Cardiac muscle cell (in vitro differentiated cells and primary cell): ENCODE data around the gene ZFPM1. TPM values are rescaled to one million over a fixed set of nuclear protein-coding genes. Genes with fewer than 3 reads are reported as not detected.
"Not testable (repeated sequence)": the region's sequence is repeated elsewhere in the genome, so short reads cannot be mapped to it uniquely, and the experiment has no call there.

Experiments used
- DNase-seq, 2 donors: peaks; one replicate each; pipeline versions ENCODE4 v3.0.0 to v3.0.0-alpha.2; 2010 to 2017; ENCODE audit warnings: low read depth in 1 of 2, low spot score in 1 of 2
- H3K27ac ChIP-seq: fragments of 200-600 bp; sonication (generic); 2 replicates; pipeline ENCODE4 v1.5.1; 2016
- H3K27me3 ChIP-seq: fragments of 200-600 bp; sonication (generic); 2 replicates; pipeline ENCODE4 v1.6.0; 2016; ENCODE audit warnings: control low read depth
- H3K36me3 ChIP-seq: fragments of 200-600 bp; sonication (generic); 2 replicates; pipeline ENCODE4 v1.5.1; 2016; ENCODE audit warnings: control low read depth
- H3K4me1 ChIP-seq: fragments of 200-600 bp; sonication (generic); 2 replicates; pipeline ENCODE4 v1.8.1; 2017; ENCODE audit warnings: low read depth, mild to moderate bottlenecking, mixed run types
- H3K4me3 ChIP-seq: fragments of 200-600 bp; sonication (generic); 2 replicates; pipeline ENCODE4 v1.5.1; 2016; ENCODE audit warnings: mild to moderate bottlenecking
- H3K9me3 ChIP-seq: fragments of 200-600 bp; sonication (generic); 2 replicates; pipeline ENCODE4 v1.5.1; 2017; ENCODE audit warnings: low read depth, mild to moderate bottlenecking, control low read depth
- CTCF ChIP-seq: IDR thresholded peaks from 2 replicates; pipeline ENCODE4 v1.5.1; 2012; ENCODE audit warnings: low read depth, mild to moderate bottlenecking, low read length
- polyA plus RNA-seq: library from polyadenylated mRNA; unstranded; fragments of >200 nt; fragmentation: Nextera tagmentation; extraction: Ambion mirVana; gene quantifications from 2 replicates; pipeline ENCODE4 v1.2.1, GENCODE V29; 2016
- total RNA-seq: library from RNA; depleted of rRNA; stranded (reverse); fragments of >200 nt; gene quantifications from 2 replicates; pipeline ENCODE4 v1.2.3, GENCODE V29; 2016

The ZFPM1 gene
- total and polyA plus RNA-seq, 2 experiments from 2014 or later = 7.6 to 9.4 TPM

DNA sequence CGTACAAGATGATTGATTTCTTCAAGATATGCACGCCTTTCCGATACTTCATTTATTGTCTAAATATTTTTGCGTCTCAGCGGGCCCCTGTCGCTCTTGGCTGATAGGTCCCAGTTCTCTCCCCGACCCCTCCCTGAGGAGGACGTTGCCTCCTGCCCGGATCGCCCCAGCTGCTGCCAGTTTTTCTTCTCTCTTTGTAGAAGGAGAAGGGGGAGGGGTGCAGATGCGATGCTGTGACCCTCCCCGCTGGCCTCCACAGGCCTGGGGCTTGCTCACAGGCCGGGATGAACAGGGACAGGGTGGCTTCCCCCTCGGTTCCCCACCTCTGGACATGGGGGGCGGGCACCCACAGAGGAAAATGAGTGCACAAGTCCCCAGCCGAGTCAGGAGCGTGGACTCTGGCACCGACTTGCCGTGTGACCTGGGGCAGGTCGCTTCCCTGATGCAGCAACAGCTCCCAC lies 63.6 kb downstream of the ZFPM1 start:
- Histone ChIP-seq H3K4me3 (no peak overlapping the region), H3K36me3 (no peaks in the 10 kb centered on the region), H3K27ac (no peak overlapping the region), H3K27me3 (no peaks in the 10 kb centered on the region), H3K4me1 (peaks cover 6% of the 10 kb centered on the region), H3K9me3 (no peaks in the 10 kb centered on the region)
- TF ChIP-seq CTCF = no peak
- no peak for DNase-seq

DNA sequence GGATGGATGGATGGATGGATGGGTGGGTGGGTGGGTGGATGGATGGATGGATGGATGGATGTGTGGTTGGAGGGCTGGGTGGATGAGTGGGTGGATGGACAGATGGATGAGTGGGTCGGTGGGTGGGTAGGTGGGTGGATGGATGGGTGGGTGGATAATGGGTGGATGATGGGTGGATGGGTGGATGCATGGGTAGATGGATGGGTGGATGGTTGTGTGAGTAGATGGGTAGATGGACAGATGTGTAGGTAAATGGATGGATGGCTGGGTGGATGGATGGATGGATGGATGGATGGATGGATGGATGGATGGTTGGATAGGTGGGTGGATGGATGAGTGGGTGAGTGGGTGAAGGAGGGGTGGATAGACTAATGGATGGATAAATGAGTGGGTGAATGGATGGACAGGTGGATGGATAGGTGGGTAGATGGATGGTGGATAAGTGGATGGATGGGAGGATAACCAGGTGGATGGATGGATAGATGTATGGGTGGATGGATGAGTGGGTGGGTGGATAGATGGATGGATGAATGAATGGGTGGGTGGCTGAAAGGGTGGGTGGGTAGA lies 64.2 kb downstream of the ZFPM1 start:
- H3K9me3 ChIP-seq, H3K27me3 ChIP-seq: not testable (repeated sequence)

GRCh38 chr16:88518411-88519111 lies 65.5 kb downstream of the ZFPM1 start:
- H3K4me3 ChIP-seq, H3K9me3 ChIP-seq, H3K36me3 ChIP-seq, DNase-seq, H3K4me1 ChIP-seq, H3K27ac ChIP-seq, H3K27me3 ChIP-seq: not testable (repeated sequence)

More for the DNA sequence above, 64.2 kb downstream of the ZFPM1 start:
- not testable (repeated sequence) for H3K27ac ChIP-seq, H3K4me3 ChIP-seq, H3K36me3 ChIP-seq, DNase-seq, H3K4me1 ChIP-seq

DNA sequence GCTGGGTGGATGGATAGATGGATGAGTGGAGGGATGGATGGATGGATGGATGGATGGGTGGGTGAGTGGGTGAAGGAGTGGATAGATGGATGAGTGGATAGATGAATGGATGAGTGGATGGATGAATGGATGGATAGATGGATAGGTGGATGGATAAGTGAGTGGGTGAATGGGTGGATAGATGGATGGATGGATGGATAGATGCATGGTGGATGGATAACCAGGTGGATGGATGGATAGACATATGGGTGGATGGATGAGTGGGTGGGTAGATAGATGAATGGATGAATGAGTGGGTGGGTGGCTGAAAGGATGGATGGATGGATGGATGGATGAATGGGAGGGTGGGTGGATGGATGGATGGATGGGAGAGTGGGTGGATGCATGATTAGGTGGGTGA lies 66.2 kb downstream of the ZFPM1 start:
- TF ChIP-seq CTCF = no peak
- Histone ChIP-seq H3K4me3 (no peak overlapping the region), H3K36me3 (no peaks in the 10 kb centered on the region), H3K27me3 (no peaks in the 10 kb centered on the region), H3K4me1 (no peaks in the 10 kb centered on the region), H3K27ac (no peak overlapping the region), H3K9me3 (no peaks in the 10 kb centered on the region)
- no peak for DNase-seq

DNA sequence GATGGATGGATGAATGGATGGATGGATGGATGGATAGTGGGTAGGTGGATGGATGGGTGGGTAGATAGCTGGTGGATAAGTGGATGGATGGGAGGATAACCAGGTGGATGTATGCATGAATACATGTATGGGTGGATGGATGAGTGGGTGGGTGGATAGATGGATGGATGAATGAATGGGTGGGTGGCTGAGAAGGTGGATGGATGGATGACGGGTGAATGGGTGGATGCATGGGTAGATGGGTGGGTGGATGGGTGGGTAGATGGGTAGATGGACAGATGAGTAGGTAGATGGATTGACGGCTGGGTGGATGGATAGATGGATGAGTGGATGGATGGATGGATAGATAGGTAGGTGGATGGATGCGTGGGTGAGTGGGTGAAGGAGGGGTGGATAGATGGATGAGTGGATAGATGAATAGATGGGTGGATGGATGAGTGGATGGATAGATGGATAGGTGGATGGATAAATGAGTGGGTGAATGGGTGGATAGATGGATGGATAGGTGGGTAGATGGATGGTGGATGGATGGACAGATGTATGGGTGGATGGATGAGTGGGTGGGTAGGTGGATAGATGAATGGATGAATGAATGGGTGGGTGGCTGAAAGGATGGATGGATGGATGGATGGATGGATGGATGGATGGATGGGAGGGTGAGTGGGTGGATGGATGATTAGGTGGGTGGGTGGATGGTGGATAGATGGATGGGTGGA lies 67.0 kb downstream of the ZFPM1 start:
- no peaks in the 10 kb centered on the region for H3K36me3 ChIP-seq
- no peaks in the 10 kb centered on the region for H3K27me3 ChIP-seq
- DNase-seq = no peak
- no peak overlapping the region for H3K4me3 ChIP-seq
- H3K9me3 ChIP-seq = no peaks in the 10 kb centered on the region
- no peak overlapping the region for H3K27ac ChIP-seq
- no peak for TF ChIP-seq CTCF
- no peaks in the 10 kb centered on the region for H3K4me1 ChIP-seq

- Histone ChIP-seq H3K27me3 (no peaks in the 10 kb centered on the region), H3K9me3 (no peaks in the 10 kb centered on the region), H3K4me1 (no peaks in the 10 kb centered on the region), H3K4me3 (no peak overlapping the region), H3K27ac (no peak overlapping the region), H3K36me3 (no peaks in the 10 kb centered on the region)
- no peak for TF ChIP-seq CTCF
- no peak for DNase-seq
Observed at GRCh38 chr16:88521674-88522073, 68.6 kb downstream of the ZFPM1 start.
